HUDEP-2 (cell line): ENCODE data around the gene USP46.
A peak's percentile ranks its signal among the peaks of the same experiment; 100 is the strongest.

ENCODE experiments used
- DNase-seq, 76 experiments: peaks; one replicate each; lab custom pipeline; 2025; ENCODE audit not compliant: unreplicated experiment in 76 of 76; lab: John Stamatoyannopoulos, UW

USP46 gene

GRCh38 chr4:52576961-52577623 lies 82.0 kb downstream of the USP46 start:
- no peak for DNase-seq

GRCh38 chr4:52576326-52576725 lies 82.8 kb downstream of the USP46 start:
- no peak for DNase-seq

GRCh38 chr4:52575406-52575805 lies 83.7 kb downstream of the USP46 start:
- no peak for DNase-seq

GRCh38 chr4:52574036-52574435 lies 85.1 kb downstream of the USP46 start:
- DNase-seq, result no peak

DNA sequence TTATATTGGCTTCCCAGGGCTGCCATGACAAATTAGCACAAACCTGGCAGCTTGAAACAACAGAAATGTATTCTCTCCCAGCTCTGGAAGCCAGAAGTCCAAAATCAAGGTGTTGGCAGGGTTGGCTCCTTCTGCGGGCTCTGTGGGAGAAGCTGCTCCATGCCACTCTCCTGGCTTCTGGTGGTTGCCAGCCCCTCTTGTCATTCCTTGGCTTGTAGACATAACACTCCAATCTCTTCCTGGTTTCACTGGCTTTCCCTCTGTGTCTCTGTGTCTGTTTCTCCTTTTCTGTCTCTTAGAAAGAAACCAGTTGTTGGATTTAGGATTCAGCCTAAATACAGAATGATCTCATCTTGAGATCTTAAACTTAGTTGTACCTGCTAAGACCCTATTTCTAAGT lies 85.5 kb downstream of the USP46 start:
- no peak for DNase-seq

- DNase-seq, result no peak
These were observed 86.1 kb downstream of the USP46 start for GRCh38 chr4:52572936-52573485.

GRCh38 chr4:52568351-52568750 lies 90.8 kb downstream of the USP46 start:
- no peak for DNase-seq

DNA sequence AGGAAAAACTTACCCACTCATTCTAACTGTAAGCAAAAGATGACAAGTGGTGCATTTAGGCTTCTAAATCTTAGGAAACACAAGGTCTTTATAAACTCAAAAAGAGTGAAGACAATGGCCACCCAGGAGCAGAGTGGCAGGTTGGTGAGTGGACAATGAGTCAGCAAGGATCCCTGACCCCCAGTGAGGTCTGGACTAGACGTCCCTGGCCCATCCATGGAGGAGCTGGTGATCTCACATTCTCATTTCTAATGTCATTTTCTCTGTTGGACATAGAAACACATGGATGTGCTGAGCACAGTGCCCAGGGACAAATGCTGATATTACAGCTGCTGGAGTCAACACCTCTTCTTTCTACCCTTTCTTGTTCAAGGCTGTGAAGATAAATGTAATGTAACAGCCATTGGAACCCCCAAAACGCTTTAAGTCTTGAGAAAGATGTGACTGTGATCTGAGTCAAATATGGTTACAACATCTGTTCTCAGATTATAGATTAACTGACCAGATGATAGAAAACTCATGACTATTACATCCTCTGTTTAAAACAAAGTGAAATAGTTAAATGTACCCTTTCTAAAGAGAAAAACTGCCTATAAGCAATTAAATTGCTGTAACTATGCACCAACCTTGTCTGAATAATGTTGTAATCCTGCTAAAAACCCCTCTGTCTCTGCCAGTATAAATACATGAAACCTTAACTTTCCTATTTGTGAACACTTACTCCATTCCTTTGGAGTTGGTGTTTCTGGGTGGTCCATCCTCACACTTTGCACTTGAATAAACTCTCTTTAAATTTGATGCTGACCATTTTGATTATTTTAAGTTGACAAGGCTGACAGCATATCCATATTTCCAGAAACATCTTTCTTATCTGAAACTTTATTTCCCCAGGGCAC lies 92.7 kb downstream of the USP46 start:
- DNase-seq, result no peak

GRCh38 chr4:52560844-52561280 lies 98.2 kb downstream of the USP46 start:
- DNase-seq, result no peak

GRCh38 chr4:52555356-52555716 lies 103.8 kb downstream of the USP46 start:
- no peak for DNase-seq

- no peak for DNase-seq
These were observed 104.3 kb downstream of the USP46 start for GRCh38 chr4:52554612-52555355.

DNA sequence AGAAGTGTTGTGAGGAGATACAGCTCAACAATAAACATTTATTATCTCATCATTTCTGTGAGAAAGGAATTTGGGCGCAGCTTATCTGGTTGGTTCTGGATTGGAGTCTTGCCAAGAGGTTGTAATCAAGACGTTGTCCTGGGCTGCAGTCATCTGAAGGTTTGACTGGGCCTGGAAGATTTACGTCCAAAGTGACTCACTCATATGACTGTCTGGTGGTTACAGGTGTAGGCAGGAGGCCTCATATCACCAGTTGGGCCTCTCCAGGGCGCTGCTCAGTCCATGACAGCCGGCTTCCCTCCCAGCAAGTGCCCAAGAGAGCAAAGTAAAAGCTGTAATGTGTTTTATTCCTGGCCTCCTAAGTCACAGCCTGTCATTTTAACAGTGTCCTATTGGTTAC lies 106.3 kb downstream of the USP46 start:
- peak in 8 of 76 experiments; percentile 1 to 30 (median 4) for DNase-seq

- DNase-seq, result no peak
These were observed 107.6 kb downstream of the USP46 start for GRCh38 chr4:52551487-52551886.

DNA sequence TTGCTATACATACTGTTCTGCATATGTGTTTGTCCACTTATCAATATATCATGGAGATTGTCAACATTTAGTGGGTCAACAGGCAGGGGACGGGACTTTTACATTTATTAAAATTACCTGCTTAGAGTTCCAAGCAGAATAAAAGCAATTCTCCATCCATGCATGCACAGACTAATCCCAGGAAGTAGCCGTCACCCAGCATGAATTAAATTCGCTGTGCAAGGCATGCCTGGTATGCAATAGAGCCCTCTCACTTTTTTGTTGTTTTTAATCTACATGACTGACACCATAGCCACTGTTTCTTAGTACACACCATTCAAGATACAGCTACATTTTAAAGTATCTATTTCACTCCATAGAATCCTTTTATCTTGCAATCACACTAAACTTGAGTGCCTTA lies 108.9 kb downstream of the USP46 start:
- DNase-seq, result no peak

- no peak for DNase-seq
These were observed 110.1 kb downstream of the USP46 start for GRCh38 chr4:52548818-52549570.

DNA sequence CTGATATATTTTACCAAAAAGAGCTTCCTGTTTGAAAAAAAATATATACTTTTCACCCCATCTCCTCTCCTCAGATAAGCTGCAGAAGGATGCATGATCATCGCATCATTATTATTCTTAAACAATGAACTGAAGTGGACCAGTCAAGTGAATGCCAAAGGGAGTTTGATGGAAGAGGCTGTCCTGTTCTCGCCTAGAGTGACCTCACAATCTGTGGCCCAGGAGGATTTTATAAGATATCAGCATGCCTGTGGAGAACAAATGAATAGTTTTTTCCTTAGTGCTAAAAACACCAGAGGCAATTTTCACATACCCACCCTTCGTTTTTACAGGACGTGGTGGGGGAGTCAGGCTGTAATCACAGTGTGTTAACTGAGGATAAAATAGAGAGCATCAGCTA lies 112.7 kb downstream of the USP46 start:
- DNase-seq, result no peak

DNA sequence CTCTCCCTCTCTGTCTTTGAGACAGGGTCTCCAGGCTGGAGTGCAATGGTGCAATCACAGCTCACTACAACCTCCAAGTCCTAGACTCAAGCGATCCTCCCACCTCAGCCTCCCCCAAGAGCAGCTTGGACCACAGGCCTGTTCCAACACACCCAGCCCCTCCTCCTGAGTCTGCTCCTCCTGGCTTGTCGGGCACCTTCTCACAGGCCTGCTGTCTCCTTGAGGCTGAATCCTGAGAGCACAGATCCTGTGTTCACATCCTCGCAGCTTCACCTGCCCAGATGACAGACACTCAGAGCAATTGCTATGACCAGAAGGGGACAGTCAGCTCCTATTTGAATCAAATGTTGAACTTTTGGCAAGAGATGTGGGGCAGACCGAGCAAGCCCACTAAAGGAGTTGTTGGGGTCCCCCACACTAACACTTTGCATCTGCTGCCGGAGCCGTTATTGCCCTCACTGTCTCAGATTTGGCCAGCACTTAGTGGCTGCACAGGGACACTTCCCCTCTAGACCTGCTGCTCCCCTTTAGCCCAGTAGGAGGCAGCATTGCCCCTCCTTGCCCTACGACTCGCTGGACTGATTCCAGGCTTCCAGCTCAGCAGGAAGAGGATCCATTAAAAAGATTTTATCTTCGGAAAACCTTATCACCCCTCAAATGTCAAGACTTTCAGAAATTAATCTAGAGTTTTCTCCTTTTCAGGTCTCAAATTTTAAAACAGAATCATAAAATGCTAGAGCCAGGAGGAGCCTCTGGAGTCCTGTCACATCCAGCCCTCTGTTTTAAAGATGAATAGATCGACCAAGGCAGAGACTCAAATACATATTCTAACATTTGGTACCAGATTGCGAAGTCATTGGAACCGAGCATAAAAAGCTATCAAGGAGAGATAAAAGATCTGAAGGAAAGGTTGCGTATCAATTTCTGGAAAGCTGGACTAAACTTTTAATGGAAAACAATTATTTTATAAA lies 113.7 kb downstream of the USP46 start:
- DNase-seq, result peak in 60 of 76 experiments; percentile 0 to 65 (median 29)
